Measurements from ENCODE around the gene MYH10.

Gene MYH10

GRCh38 chr17:8473451-8474192 lies 156.9 kb downstream of the MYH10 start:
- DNase-seq (ENCODE audit: low read depth) = no peak

GRCh38 chr17:8472663-8473062 lies 157.9 kb downstream of the MYH10 start:
- DNase-seq (ENCODE audit: low read depth) = no peak

DNA sequence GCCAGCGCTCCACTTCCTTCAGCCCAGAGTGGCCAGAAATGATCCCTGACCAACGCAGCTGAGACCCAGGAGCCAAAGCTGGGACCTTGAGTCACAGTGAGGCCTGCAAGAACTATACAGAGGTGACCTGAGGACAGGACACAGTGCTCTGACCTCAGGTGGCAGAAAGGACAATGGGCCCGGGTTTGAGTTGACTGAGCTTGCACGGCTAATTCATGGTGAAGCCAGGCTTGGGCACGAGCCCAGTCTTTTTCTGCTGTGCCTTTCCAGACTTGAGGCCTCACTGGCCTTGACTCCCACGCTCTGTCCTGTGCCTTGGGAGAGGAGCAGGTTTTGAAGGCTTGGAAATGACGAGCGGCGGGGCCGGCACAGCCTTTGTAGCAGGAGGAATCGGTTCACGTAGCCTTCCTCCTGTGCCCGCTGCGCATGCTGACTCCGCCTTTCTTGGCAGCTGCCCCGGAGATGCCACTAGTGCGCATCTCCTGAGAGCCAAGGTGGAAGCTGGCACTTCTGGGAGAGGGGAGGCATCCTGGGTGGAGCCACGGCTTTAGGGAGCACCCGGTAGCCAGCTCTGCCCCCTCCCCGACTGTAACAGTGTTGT lies 160.0 kb downstream of the MYH10 start:
- no peak for DNase-seq (ENCODE audit: low read depth)

DNA sequence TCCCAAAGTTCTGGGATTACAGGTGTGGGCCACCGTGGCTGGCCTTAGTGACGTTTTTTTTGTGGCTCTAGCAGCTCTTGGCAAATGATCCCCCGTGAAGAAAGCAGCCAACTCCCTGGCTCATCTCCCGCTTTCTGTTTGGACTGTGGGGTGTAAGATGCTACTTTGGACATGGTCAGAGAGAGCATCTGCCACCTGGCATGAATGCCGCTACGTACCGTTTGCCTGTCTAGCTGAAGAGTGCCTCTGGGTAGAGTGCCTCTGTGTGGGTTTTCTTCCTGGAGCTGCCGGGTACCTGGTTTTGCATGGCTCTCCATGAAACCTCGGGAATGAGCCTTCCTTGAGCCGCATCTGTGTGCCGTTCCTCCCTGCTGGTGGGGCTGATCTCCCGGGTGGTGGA lies 160.6 kb downstream of the MYH10 start:
- DNase-seq (ENCODE audit: low read depth) = no peak

DNA sequence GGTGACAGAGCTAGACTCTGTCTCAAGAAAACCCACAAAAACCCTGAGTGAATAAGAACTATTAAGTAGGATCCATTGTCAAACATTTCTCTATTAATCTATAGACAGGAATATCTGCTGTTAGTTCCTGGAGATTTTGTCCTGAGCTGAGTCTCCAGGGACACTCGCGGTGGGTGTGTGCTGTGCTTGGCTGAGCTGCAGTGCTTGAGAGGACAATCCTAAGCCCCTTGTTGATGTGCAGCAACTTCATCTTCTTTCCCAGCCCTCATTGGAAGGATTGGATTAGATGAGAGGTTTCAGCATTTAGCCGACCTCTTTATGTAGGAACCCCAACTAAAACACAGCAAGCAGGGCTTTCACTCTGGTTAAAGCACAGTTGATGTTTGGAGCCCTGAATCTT lies 161.5 kb downstream of the MYH10 start:
- no peak for DNase-seq (ENCODE audit: low read depth)

DNA sequence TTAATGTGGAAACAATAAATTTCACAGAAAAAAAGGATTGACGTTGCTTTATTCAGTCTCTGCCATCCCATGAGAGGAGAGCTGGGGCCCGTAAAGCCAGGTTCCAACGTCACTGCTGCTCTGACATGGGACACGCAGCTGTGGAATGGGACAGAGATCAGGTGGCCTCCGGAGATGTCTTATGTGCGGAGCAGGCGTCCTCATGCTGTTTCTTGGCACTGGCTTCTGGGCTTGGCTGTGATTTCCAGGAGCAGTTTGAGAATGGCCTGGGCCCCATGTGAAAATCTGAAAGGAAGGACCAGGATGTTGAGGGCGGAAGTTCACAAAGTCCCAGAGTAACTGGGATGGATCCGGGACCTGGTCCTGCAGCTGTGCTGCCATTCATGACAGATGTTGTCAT lies 162.4 kb downstream of the MYH10 start:
- no peak for DNase-seq (ENCODE audit: low read depth)

DNA sequence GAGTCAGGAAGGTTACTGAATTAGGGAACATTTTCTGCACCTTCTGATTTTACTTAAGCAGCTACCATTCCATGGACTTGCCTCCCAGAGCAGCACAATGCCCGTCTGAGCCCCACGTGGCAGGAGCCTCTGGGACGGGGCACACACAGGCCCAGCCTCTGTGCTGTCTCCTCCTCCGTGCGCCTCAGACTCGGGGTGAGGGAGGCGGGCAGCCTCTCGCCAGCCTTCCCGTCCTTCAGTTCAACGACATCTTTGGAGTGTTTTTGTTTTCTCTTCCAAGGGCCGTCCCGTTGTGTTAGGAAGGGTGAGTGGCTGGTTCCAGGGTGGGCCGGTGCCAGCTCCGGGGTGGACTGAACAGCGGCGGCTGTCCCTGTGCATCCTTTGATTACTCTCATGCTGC lies 163.0 kb downstream of the MYH10 start:
- no peak for DNase-seq (ENCODE audit: low read depth)

- DNase-seq (ENCODE audit: low read depth) = no peak
These were observed 163.7 kb downstream of the MYH10 start for GRCh38 chr17:8466873-8467272.

GRCh38 chr17:8466456-8466855 lies 164.1 kb downstream of the MYH10 start:
- DNase-seq (ENCODE audit: low read depth) = no peak

DNA sequence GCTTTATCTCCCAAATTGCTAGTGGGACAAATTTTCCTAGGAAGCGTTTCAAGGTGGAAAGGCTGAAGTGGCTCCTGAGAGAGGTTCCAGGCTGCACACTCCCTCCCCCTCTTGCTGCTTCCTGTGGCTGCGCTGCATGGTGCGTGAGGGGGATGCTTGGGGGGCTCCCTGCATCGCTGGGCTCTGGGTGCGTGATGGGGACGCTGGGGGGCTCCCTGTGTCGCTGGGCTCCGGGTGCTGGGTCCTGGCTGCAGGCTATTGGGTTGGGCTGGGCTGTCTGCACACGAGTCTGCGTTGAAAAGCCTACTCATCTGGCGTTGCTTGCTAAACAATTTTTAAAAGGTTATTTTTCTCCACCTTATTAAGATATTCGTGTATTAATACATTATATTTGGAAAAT lies 164.8 kb downstream of the MYH10 start:
- DNase-seq (ENCODE audit: low read depth) = no peak

DNA sequence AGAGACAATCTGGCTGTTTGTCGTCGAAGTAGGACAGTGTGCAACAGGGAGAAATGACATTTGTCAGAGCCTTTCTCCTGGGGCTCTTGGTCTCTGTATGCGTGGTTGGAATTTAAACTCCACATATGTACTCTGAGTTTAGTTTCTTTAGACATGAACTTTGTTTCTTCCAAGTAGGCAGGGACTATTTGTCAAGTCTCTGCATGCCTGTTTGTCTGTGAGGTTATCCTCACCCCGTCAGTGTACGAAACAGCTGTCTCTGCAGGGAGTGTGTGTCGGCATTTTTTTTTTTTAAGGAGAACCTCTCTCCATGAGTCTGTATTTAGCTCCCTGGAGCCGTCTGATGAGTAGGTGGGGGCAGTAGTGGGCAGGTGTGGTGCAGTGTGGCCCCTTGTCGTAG lies 165.2 kb downstream of the MYH10 start:
- DNase-seq (ENCODE audit: low read depth) = no peak

DNA sequence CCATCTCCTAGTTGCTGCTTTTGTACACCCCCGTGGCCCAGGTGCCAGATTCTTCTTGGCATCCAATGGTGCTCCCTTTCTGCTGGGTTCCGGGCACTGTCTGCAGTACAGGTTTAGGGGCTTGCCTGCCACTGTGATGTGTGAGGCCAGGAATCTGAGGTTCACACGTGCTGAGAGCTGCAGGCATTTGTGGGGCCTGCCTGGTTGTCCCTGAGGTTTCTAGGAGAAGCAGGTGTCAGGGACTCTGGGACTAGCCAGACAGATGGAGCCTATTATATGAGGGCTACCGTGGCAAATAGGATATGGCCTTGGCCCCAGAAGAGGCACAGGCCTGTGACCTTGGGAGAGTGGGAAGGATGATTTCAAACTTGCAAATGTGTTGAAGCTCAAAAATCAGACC lies 165.6 kb downstream of the MYH10 start:
- DNase-seq (ENCODE audit: low read depth) = no peak

GRCh38 chr17:8463099-8463498 lies 167.4 kb downstream of the MYH10 start:
- no peak for DNase-seq (ENCODE audit: low read depth)

DNA sequence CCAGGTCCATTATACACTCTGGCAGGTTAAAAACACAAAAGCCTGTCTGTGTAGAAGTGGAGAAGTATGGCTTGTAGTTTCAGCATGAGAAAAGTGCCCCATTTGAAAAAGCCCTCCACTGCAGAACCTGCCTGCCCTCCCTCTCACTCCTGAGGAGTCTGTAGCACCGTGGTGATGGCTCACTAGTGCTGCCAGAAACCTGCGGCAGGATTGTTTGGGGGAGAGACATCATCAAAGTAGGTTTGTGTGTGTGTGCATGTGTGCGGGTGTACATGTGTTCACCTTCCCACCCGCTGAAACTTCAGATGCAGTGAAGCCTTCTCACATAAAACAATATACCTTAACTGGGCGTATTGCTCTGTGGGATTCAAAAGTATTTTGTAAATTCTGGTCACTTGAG lies 168.0 kb downstream of the MYH10 start:
- no peak for DNase-seq (ENCODE audit: low read depth)

- DNase-seq (ENCODE audit: low read depth) = no peak
These were observed 170.7 kb downstream of the MYH10 start for GRCh38 chr17:8459831-8460230.

DNA sequence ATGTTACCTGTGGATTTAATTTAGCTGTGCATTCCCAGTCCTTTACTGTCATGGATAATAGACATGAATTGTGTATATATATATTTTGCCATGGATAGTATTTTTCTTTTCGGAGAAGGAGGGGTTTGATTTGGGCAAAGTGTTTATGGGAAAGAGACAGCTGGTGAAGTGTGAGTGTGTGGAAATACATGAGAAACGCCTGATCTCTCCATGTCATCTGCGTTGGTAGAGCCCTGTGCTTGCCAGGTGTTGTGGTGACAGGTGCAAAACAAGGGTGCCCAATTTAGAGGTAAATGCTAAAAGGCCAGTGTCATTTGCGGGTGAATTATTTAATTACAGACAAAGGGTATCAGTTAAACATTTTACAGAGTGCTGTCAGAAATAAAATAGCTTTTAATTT lies 171.4 kb downstream of the MYH10 start:
- DNase-seq (ENCODE audit: low read depth) = no peak

GRCh38 chr17:8458128-8458527 lies 172.4 kb downstream of the MYH10 start:
- no peak for DNase-seq (ENCODE audit: low read depth)

- no peak for DNase-seq (ENCODE audit: low read depth)
These were observed 174.8 kb downstream of the MYH10 start for GRCh38 chr17:8455665-8456209.

GRCh38 chr17:8453326-8453725 lies 177.2 kb downstream of the MYH10 start:
- DNase-seq (ENCODE audit: low read depth) = no peak

DNA sequence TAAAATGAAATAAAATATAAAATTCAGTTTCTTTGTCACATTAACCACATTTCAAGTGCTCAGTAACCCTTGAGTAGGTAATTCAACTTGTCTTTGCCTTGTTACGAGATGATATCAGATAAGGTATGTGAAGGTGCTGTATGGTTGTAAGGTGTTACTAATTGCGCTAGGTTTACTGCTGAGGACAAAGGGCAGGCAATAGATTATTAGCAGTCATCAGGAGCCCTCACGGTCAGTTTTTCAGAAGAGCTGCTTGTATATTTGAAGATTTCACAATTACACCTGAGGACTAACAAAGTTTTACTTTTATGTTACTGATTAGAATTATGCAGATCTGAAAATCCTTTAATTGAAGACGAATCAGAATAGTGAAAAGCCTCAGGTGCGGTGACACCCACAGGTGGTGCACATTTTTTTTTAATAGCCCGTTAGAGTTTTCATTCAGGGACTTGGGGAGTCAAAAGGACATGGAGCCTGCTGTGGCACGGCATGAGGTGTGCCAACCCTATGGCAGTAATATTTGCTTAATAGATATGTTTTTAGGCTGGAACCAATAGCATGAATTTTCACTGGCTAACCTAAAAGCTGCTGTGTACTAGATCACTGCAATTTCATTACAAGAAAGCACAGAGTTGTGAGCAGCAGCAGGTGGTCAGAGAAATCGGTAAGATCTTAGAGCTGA lies 178.5 kb downstream of the MYH10 start:
- no peak for DNase-seq (ENCODE audit: low read depth)

DNA sequence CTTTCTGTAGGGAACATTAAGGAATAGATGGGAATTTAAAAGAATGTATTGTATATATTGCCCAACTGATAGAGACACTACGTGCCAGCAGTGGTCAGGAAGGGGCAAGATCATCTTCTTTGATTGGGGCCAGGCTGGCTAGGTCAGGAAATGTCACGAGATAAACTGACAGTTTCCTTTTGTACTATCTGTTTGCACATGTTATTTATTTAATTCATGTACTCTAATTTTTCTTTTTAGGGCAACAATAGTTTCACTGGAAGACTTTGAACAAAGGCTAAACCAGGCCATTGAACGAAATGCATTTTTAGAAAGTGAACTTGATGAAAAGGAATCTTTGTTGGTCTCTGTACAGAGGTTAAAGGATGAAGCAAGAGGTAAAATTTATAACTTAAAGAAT lies 182.2 kb downstream of the MYH10 start:
- no peak for DNase-seq (ENCODE audit: low read depth)

DNA sequence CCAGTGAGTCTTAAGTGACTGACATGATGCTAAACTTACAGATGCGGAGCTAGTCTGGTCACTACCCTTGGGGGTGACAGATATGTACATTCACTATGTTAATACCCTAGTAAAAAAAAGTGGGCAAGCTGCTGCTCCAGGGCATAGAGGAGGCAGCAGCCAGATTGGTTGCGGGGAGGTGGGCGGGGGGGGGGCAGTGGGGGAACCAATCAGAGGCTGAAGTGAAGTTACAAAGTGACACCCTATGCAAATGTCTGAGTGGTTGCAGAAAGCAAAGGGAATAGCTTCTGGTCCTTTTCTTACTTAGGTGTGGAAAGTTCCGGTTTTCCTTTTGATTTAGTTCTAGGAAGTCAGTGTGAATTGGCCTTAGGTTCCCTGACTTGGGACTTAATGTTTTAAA lies 182.7 kb downstream of the MYH10 start:
- DNase-seq (ENCODE audit: low read depth) = no peak

DNA sequence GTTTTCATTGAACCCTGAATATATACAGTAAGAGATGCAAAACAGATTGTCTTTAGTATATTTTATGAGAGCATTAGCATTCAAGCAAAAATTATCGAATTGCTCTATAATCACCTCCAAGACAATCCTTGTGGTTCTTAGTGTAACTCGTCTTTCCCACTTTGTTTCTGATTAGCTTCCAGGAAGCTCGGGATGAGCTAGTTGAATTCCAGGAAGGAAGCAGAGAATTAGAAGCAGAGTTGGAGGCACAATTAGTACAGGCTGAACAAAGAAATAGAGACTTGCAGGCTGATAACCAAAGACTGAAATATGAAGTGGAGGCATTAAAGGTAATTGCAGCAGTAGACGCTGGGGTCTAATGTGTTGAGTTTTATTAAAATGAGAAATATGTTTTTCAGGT lies 185.0 kb downstream of the MYH10 start:
- no peak for DNase-seq (ENCODE audit: low read depth)
